HG02852 (cell line): Measurements from ENCODE around the gene CDSN.
"Not testable (repeated sequence)": the region's sequence is repeated elsewhere in the genome, so short reads cannot be mapped to it uniquely, and the experiment has no call there.

ENCODE experiments used
- ATAC-seq: cut with Tn5 transposase; IDR thresholded peaks from one replicate; pipeline ENCODE4 v1.9.1; 2021; ENCODE audit warnings: mild to moderate bottlenecking, moderate library complexity; ENCODE audit not compliant: unreplicated experiment

CDSN gene

DNA sequence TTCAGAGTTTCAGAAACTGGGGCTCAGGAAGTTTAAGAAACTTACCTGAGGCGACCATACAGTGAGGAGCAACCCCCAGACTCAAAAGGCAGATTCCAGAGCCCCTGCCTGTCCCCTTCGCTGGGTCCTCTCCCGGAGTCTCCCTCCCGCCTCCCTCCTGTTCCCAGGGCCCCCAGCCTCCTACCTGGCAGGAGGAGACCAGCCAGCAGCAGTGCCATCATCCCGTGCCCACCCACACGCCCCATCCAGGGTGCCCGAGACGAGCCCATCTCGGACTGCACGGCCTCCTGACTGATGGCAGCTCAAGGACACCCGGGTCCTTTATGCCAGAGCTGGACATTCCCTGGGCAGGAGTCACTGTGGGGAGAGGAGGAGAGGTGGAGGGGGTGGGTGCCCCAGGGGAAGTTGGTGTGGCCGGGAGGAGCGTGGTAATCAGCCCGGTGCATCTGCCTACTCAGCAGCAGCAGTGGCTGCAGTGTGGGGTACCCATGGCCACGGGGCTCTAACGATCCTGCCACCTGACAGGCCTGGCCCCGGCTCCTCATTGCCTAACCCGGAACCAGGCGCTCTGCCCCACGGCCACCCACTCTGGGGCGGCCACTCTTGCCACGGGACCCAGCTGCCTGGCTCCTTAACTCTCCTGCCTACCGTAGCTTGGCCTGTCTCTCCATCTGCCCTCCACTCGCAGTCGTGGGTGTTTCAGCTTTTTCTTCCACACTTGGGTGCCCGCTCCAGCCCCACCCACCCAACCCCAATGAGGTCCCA lies at the start of gene CDSN:
TSS of gene CDSN (minus strand) at position 296 of the 765 bp plus-strand sequence. CDS start at position 269, 27 bp downstream.
- ATAC-seq = no peak

- ATAC-seq = no peak
Observed at GRCh38 chr6:31169123-31169857, 49.0 kb upstream of the CDSN start.

DNA sequence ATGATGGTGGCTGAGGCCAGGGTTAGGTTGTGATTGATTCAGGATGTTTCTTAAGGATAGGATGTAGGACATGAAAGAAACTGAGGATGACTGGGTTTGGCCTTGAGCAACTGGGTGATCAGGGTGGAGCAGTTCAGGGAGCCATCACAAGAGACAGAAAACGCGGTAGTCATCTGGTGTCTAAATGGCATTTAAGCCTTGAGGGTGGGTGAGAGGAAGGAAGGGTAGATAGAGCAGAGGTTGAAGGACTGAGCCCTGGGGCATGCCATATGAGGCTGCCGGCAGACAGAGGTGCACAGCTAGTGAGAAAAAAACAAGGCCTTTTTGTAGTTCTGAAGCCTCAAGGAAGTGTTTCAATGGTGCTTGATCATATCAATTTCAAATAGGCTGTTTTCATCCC lies 48.4 kb upstream of the CDSN start:
- no peak for ATAC-seq

DNA sequence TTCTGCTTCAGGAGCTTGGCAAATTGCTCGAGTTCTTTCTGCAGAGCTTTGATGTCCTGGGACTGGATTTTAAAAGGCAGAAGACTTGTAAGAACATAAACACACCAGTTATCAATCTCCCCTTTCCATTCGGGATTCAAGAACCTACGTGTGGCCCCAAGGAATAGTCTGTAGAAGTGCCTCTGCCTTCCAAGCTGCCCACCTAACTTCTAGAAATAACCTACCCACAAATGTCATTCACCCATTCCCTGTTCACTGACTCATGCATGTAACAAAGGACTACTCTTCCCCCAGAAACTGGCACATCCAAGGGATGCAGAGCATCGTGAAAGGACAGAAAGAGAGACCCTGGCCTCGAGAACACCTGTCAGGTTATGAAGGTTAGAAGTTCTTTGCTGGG lies 45.7 kb upstream of the CDSN start:
- ATAC-seq = no peak

- peak; percentile 77 for ATAC-seq
Observed at GRCh38 chr6:31165064-31165832, 45.0 kb upstream of the CDSN start.

- ATAC-seq = not testable (repeated sequence)
Observed at GRCh38 chr6:31164475-31165063, 44.3 kb upstream of the CDSN start.

DNA sequence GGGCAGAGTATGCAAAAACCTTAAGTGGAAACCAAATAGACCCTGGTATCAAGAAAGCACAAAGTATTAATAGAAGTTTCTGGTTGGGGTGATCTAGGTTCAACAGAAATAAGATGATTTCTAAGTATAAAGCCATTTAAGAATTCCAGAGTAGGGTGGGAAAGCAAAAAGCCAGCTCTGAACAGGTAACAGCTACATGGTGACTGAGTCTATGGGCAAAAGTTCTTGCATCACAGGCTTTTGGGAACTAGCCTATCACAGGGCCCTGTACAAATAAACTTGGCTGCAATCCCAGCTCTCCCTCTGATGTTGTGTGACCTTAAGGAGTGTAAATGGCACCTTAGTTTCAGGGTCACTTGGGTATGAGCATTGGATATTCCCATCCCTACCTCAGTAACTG lies 43.7 kb upstream of the CDSN start:
- no peak for ATAC-seq

DNA sequence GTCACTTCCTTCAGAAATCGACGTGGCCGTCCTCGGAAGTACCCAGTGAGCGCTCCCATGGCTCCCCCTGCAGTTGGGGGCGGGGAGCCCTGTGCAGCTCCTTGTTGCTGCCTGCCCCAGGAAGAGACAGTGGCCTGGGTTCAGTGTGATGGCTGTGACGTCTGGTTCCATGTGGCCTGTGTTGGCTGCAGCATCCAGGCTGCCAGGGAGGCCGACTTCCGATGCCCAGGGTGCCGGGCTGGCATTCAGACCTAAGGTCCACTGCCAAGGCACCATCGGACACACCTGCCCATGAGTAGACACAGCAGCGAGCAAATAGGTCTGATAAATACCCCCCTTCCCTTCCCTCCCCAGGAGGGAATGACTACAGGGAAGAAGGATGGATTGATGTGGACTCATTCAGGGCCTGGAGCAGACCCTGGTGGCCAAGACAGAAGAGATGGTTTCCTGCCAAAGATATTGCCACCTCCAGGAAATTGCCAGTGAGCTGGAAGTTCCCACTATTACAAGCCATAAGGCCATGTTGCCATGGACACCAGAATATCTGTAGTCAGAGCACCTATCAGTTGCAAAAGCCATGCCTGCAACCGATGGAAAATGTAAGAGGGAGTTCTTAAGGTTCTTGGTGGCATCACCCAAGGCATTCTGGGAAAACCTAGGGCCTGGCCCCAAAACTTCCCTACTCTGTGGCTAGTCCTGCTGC lies 42.4 kb upstream of the CDSN start:
- no peak for ATAC-seq

DNA sequence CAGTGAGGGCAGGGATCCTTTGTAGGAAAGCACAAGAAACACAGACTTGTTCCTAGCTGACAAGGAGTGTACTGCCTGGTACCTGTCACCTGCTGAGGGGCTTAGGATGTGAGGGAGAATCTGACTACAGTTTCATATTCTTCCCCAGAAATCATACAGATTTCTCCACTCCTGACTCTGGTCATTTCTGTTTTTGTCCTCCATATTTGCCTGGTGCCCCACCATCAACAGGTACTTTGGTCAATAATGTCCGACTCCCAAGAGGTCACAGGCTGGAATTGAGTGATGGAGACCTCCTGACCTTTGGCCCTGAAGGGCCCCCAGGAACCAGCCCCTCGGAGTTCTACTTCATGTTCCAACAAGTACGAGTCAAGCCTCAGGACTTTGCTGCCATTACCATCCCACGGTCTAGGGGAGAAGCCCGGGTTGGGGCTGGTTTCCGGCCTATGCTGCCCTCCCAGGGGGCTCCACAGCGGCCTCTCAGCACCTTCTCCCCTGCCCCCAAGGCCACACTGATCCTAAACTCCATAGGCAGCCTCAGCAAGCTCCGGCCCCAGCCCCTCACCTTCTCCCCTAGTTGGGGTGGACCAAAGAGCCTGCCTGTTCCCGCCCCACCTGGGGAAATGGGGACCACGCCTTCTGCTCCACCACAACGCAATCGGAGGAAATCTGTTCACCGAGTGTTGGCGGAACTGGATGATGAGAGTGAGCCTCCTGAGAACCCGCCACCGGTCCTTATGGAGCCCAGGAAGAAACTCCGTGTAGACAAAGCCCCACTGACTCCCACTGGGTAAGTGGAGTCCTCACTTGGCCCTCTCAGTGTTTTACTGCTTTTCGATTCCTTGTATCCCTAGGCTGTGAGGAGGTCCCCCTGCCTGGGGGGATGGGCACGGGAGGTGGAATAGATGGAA lies 41.2 kb upstream of the CDSN start:
- no peak for ATAC-seq

DNA sequence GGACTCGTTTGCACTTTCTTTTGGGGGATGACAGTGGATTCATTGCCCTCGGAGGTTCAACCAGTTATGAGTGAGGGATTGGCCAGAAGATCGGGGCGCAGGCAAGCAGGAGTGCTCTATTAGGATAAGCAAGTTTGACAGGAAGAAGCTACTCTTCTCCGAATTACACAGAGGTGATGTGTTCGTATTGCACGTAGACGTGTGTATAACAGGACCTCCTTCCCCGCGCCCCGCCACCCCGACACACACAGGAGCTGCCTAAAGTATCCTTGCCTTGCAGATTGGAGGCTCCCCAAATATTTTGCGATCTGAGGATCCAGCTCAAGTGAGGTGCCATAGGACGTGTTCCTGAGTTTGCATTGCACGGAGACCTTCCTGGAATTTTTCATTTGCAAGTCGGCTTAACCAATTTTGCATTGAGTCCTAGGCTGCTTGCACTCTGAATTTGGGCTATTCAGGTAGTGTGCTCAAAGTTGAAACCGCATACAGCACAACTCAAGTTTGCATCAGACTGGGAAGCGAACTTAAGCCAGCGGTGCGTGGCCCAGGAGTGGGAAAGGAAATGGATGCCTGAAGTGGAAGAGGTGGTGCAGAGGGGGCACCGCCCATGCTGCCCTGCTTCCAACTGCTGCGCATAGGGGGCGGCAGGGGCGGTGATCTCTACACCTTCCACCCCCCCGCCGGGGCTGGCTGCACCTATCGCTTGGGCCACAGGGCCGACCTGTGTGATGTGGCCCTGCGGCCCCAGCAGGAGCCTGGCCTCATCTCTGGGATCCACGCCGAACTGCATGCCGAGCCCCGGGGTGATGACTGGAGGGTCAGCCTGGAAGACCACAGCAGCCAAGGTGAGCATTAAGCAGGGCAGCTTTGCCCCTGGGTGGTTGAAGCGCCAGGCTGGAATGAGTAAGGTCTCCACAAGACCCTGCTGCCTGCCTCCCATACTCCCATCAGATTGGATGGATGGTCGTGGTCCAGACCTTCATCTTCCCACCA lies 38.9 kb upstream of the CDSN start:
- no peak for ATAC-seq

GRCh38 chr6:31158140-31158862 lies 38.1 kb upstream of the CDSN start, which contains the start of gene TCF19:
Gene TCF19 (plus strand): TSS chr6:31158589. CDS start chr6:31159470, 881 bp downstream.
- peak; percentile 84 for ATAC-seq

DNA sequence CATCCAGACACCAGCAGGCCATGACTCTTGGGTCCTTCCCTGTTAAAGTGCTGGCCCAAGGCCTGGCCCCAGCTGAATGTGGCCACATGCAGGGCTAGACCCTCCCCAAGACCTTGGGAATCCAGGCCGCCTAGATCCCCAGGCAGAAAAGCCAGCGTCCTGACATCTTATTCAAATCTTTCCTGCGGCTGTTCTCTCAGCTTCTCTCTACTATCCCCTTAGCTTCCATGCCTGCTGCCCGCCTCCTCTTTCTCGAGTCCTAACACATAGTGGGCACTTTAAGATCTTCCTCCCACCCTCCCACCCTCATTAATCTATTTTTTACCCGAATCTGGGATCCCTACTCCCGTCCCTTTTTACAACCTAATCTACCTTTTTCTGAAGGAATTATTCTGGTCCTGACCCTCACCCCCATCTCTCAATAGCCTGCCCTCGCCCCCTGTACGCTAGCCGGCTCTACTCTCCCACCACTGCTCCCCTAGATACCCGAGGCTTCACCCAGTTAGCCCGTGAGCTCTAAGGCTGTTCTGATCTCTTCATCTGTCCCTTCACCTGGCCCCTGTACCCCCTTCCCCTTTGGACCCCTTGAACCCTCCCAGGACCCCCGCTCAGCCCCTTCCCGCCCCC lies 37.4 kb upstream of the CDSN start, which contains the start of gene CCHCR1:
TSS of gene CCHCR1 (minus strand) at position 290 of the 627 bp plus-strand sequence. CDS start at position 88, 202 bp downstream.
- no peak for ATAC-seq

GRCh38 chr6:31156641-31157040 lies 36.4 kb upstream of the CDSN start:
- no peak for ATAC-seq

DNA sequence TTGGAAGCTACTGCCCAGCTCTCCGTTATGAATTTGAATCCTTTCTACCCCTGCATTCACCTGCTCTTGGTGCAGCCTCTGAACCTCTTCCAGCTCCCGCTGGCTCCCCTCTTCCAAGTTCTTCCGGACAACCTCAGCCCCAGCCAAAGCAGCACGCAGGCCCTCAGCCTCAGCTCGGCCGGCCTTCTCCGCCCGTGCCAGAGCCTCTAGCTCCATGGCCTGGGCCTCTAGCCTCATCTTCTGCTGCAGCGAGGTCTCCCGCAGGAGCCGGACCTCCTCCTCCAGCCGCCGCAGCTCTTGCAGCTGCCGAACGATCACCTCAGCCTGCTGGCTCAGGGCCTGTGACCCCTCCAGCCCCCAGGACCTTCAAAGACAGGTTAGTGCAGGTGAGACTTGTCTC lies 34.2 kb upstream of the CDSN start:
- no peak for ATAC-seq

DNA sequence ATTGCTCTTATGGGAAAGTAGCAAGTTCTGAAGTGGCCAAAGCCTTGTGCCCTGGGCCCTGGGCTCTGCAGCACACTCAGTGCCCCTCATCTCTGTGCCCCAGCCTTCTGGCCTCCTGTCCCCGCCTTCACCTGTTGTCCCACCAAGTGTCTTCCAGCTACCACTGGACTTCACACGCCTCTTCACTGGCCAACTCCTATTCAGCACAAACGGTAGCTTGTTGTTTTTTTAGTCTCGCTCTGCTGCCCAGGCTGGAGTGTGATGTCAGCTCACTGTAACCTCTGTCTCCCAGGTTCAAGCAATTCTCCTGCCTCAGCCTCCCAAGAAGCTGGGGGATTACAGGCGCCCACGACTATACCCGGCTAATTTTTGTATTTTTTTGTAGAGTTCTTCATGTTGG lies 32.5 kb upstream of the CDSN start:
- ATAC-seq = no peak

GRCh38 chr6:31149827-31150447 lies 29.7 kb upstream of the CDSN start:
- ATAC-seq = no peak

DNA sequence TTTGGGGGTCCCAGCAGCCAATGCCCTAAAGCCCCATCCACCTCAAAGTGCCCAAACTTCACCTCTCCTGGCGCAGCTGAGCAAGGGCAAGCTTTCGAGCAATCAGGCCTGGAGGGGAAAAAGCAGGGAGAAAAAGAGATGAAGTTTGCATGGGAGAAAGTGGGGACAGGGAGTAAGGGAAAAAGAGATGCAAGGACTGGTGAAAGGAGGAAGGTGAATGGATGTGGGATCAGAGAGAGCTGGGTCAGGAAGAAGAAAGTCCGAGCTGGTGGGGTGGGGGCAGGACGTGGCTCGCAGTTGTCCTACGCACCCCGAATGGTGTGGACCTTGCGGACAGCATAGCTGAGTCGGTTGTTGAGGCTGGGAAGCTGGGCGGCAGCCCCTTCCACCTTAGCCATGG lies 25.1 kb upstream of the CDSN start:
- no peak for ATAC-seq
